AG04450 (cell line): ENCODE data around the gene GPX5. TPM values are rescaled to one million over a fixed set of nuclear protein-coding genes. Genes with fewer than 3 reads are reported as not detected.
"Not testable (repeated sequence)": the region's sequence is repeated elsewhere in the genome, so short reads cannot be mapped to it uniquely, and the experiment has no call there.

Experiments
- CTCF ChIA-PET: fragments of 300-600, 350-600 bp; formaldehyde crosslinking; extraction: SDS; loops from one replicate; lab custom pipeline; 2022; ENCODE audit warnings: antibody characterized with exemption, inconsistent platforms; lab: Charles Lee
- POLR2A ChIA-PET: fragments of 350-600 bp; formaldehyde crosslinking; extraction: SDS; loops from one replicate; lab custom pipeline; 2021; ENCODE audit warnings: antibody characterized with exemption, inconsistent platforms; lab: Yijun Ruan, JAX
- DNase-seq: peaks from one replicate; pipeline ENCODE4 v3.0.0-alpha.2; 2011; ENCODE audit warnings: low read depth, low spot score
- H3K27ac ChIP-seq: one replicate; pipeline ENCODE4 v1.5.1; 2012; ENCODE audit warnings: low read depth, low read length, control low read depth
- H3K27me3 ChIP-seq: one replicate; pipeline ENCODE4 v1.6.0; 2012; ENCODE audit warnings: low read length; ENCODE audit not compliant: control insufficient read depth, insufficient read depth
- H3K4me3 ChIP-seq: 2 replicates; pipeline ENCODE4 v1.5.1; 2011; ENCODE audit warnings: mild to moderate bottlenecking, low read depth, low read length, control low read depth
- H3K9me3 ChIP-seq: 2 replicates; pipeline ENCODE4 v1.5.1; 2012; ENCODE audit warnings: low read length; ENCODE audit not compliant: control insufficient read depth, insufficient read depth
- polyA plus RNA-seq: library from polyadenylated mRNA; depleted of rRNA; stranded (reverse); fragments of >200 nt; gene quantifications from 2 replicates; pipeline ENCODE4 v1.2.3, GENCODE V29; 2011
- TF ChIP-seq, protein P1 (sequence below): IDR thresholded peaks from 2 replicates; pipeline ENCODE4 v1.5.1; 2011; ENCODE audit warnings: low read depth, low read length, control low read depth, inconsistent platforms

The GPX5 gene
- polyA plus RNA-seq, 1 experiment, result not detected

DNA sequence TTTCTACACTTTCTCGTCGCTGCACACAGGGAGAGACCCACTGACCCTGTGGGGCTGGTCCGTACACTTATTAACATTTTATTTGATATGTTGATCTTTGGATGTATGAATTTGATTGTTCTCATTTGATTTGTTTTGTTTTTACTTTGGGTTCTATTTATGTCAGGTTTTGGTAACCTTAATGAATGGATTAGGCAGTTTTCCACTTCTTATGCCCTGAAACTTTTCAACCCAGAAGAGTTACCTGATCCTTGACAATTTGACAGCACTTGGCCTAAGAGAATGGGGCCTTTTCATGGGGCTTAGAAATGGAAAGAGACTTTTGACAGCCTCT lies 33.7 kb upstream of the GPX5 start:
- H3K4me3 ChIP-seq, result no peak overlapping the region
- H3K27ac ChIP-seq, result no peak overlapping the region
- H3K27me3 ChIP-seq, result no peaks in the 10 kb centered on the region
- no peak for DNase-seq
- TF ChIP-seq, protein P1, sequence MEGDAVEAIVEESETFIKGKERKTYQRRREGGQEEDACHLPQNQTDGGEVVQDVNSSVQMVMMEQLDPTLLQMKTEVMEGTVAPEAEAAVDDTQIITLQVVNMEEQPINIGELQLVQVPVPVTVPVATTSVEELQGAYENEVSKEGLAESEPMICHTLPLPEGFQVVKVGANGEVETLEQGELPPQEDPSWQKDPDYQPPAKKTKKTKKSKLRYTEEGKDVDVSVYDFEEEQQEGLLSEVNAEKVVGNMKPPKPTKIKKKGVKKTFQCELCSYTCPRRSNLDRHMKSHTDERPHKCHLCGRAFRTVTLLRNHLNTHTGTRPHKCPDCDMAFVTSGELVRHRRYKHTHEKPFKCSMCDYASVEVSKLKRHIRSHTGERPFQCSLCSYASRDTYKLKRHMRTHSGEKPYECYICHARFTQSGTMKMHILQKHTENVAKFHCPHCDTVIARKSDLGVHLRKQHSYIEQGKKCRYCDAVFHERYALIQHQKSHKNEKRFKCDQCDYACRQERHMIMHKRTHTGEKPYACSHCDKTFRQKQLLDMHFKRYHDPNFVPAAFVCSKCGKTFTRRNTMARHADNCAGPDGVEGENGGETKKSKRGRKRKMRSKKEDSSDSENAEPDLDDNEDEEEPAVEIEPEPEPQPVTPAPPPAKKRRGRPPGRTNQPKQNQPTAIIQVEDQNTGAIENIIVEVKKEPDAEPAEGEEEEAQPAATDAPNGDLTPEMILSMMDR, result no peak
- H3K9me3 ChIP-seq, result no peaks in the 10 kb centered on the region
- POLR2A ChIA-PET, result no interaction called here
- CTCF ChIA-PET, result no interaction called here

DNA sequence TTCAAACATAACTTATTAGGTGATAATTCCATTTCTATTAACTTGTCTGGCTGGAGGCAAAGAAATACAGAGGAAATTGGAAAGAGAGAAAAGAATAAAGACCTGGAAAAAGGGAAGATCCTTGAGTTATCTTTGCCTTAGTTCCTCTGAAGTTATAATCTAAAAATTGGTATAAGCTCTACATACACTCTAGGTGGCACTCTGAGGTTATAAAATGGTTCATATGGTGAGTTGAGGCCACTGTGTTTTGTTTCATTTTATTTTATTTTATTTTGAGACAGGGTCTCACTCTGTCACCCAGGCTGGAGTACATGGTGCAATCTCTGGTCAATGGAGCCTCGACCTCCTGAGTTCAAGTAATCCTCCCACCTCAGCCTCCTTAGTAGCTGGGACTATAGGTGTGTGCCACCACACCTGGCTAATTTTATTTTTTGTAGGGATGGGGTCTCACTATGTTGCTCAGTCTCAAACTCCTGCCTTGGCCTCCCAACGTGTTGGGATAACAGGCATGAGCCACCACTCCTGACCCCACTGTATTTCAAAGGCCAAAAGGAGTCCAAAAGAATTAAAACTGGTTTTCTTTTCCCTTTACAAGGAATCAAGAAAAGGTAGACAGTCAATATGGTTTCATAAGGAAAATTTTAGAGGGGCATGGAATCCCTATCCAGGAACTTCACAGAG lies 29.4 kb upstream of the GPX5 start:
- Histone ChIP-seq H3K4me3 (no peak overlapping the region), H3K27ac (no peak overlapping the region), H3K9me3 (no peaks in the 10 kb centered on the region), H3K27me3 (no peaks in the 10 kb centered on the region)
- DNase-seq, result no peak
- ChIA-PET POLR2A (no interaction called here), CTCF (no interaction called here)
- TF ChIP-seq, protein P1, result no peak

DNA sequence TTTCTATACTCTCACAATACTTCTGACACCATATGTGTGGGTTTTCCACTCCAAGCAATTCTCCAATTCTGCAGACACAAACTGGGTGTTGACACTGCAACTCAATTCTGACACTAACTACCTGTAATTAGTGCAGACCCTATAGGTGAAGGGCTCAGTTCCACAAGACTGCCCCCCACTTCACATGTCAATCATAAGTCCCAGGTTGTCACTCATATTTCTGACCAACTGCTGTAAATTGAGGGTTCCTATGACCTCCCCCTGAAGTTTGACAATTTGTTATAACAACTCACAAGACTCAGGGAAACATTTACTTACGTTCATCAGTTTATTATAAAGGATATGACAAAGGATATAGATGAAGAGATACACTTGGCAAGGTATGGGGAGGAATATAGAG lies 28.4 kb upstream of the GPX5 start:
- no peak for DNase-seq
- TF ChIP-seq, protein P1, result no peak
- no peaks in the 10 kb centered on the region for H3K27me3 ChIP-seq
- no peak overlapping the region for H3K4me3 ChIP-seq
- H3K9me3 ChIP-seq, result no peaks in the 10 kb centered on the region; the same call in 1 of the 2 replicates
- ChIA-PET POLR2A (no interaction called here), CTCF (no interaction called here)
- no peak overlapping the region for H3K27ac ChIP-seq

DNA sequence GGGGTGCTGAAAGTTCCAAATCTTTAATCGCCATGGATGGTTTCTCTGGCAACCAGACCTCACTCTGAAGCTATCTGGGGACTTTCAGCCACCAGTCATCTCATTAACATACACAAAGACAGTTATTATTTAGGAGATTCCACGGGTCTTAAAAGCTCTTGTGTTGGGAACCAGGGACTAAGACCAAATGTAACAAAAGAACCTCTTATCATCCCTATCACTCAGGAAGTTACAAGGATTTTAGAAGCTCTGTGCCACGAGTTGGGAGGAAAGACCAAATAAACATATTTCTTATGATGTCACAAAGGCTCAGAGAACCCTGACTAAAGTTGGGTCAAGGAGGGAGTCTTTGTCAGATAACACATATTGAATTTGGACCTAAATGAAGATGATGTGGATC lies 27.8 kb upstream of the GPX5 start:
- no peak for DNase-seq
- no peak overlapping the region for H3K27ac ChIP-seq
- no peaks in the 10 kb centered on the region; the same call in 1 of the 2 replicates for H3K9me3 ChIP-seq
- TF ChIP-seq, protein P1, result no peak
- no peaks in the 10 kb centered on the region for H3K27me3 ChIP-seq
- H3K4me3 ChIP-seq, result no peak overlapping the region
- CTCF ChIA-PET, result no interaction called here
- POLR2A ChIA-PET, result no interaction called here

- no peak for DNase-seq
- Histone ChIP-seq H3K27ac (no peak overlapping the region), H3K27me3 (no peaks in the 10 kb centered on the region), H3K9me3 (no peaks in the 10 kb centered on the region; the same call in 1 of the 2 replicates), H3K4me3 (no peak overlapping the region)
- ChIA-PET POLR2A (no interaction called here), CTCF (no interaction called here)
- TF ChIP-seq, protein P1, result no peak
These were observed 24.4 kb upstream of the GPX5 start for GRCh38 chr6:28501259-28501658.

DNA sequence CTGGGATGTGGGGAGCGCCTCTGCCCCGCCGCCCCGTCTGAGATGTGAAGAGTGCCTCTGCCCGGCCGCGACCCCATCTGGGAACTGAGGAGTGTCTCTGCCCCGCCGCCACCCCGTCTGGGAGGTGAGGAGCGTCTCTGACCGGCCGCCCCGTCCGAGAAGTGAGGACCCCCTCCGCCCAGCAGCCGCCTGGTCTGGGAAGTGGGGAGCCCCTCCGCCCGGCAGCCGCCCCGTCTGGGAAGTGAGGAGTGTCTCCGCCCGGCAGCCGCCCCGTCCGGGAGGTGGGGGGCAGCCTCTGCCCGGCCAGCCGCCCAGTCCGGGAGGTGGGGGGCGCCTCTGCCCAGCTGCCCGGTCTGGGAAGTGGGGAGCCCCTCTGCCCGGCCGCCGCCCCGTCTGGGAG lies 23.5 kb upstream of the GPX5 start:
- H3K27me3 ChIP-seq, CTCF ChIA-PET, H3K9me3 ChIP-seq, H3K4me3 ChIP-seq, POLR2A ChIA-PET, H3K27ac ChIP-seq, DNase-seq: not testable (repeated sequence)

- H3K27me3 ChIP-seq, DNase-seq, POLR2A ChIA-PET: not testable (repeated sequence)
These were observed 22.9 kb upstream of the GPX5 start for GRCh38 chr6:28502709-28503305.

More at GRCh38 chr6:28502709-28503305, 22.9 kb upstream of the GPX5 start:
- CTCF ChIA-PET, H3K9me3 ChIP-seq, H3K4me3 ChIP-seq, H3K27ac ChIP-seq: not testable (repeated sequence)
